GM18498 (cell line): ENCODE measurements around the gene CCDC92.

ENCODE experiments used
- ATAC-seq: cut with Tn5 transposase; IDR thresholded peaks from one replicate; pipeline ENCODE4 v1.9.1; 2021; ENCODE audit warnings: mild to moderate bottlenecking, moderate library complexity; ENCODE audit not compliant: unreplicated experiment

CCDC92 gene

DNA sequence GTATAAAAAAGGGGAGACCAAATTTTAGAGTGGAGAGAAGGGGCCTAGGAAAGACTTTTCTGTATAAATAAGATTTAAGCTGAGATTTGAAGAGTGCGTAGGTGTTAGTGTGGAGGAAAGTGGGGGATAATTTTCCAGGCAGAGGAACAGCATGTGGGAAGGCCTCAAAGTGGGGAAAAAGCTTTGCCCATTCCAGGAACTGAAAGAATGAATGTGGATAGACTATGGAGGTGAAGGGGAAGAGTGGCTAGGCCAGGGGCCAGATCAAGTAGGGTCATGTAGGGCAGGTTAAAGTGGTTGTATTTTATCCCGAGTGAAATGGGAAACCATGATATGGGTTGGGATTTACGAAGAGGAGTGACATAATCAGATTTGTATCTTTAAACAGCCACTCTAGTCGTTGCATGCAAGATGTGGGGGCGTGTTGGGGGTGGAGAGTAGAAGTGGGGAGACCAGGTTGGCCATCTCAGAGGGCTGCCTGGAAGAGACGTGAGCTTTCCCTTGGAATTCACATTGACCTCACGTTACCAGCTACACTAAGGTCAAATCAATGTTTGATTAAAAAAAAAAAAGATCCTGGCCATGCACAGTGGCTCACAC, 3.7 kb upstream of the CCDC92 start:
- no peak for ATAC-seq

DNA sequence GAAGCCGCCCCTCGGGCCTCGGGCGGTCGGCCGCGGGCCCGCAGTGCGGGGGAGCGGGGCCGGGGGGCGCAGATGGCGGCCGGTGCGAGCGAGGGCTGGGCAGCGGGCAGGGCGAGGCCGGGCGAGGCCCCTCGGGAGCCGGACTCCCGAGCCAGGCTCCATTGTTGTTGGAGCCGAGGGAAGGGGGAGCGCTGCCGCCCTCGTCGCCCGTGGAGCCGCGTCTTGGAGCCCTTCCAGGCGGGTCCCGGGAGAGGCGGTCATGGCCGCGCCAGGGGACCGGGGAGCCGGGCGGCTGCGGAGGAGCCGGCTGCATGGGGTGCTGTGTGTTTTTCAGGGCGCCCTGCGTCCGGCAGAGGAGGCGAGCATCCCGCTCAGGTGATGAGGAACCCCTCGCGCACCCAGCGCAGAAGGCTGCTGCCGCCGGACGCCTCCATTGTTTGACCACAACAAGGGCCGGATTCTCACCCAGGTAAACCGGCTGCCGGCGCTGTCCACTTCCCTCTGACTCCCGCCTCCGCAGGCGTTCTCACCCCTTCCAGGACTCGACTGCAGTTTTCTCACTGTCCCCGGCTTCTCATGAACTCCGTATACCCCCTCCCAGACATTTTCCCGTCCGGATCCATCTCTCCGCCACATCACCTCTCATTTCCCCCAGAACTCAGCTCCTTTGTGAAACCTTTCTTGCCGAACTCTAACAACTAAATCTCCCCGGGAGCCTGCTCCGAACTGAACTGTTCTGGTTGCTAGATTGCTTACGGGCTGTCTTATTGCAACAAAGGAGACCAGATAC, 1.1 kb upstream of the CCDC92 start:
- ATAC-seq, result peak; percentile 16

DNA sequence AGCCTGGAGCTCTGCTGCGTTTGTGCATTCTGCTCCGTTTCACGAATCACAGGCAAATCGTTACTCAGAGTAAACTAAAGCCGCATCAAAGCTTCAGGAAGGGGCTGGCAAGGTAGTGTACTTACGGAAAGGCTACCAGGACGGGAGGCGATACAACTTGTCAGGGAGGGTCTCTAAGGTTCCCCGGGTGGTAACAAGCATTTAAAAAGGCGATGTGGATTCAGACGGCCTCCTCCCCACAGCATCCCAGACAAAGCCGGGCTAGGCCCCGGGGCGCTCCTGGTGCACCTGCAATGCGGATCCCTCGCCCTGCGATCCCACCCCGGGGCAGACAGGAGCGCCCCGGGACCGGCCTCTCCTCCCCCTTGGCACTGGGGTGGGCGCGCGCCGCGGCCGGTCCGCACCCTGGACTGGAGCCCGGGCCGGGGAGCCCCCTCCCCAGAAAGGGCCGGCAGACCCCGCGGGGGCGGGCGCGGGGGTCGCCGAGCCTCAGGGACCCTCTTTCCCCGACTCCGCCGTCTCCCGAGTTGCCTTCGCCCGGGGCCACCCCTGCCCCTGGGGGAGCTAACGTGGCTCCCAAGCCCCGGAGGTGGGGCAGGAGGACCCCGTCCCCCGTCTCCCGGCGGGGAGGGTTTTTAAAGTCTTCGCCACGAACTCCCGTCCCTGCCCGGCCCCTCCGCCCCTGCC, 718 bp downstream of the CCDC92 start:
- ATAC-seq, result peak; percentile 1

DNA sequence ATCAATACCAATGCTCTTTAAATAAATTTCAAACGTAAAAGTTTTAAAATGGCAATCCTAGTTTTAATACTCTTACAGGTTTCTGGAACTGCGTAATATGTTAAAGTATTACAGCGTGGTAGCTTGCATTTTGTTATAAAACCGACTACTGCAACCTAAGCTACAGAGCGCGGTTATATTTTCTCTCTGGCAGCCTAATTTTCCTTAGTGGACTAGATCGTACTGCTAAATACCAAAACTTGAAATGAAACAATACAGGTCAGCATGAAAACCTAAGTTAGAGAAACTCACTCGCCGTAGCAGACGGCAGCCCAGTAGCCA, 1.2 kb downstream of the CCDC92 start:
- no peak for ATAC-seq

DNA sequence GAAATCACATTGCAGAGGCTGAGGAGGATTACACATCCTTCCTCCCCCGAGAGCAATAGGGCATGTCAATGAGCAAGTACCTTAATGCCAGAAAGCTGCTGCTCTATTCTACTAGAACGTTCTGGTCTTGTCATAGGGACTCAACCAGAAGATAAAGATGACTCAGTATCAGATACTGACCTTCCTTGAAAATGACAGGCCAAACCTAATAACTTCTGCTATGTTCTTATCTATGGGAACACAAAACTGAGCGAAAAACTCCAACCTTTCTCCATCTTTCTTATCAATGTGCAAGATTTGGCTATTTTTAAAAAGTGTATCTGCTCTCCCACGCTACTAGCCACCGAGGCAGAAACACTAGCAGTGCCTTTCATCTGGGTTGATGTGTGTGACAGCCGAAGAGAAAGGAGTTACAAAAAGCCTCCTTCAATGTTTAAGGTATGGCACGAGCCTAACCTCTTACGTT, 5.5 kb downstream of the CCDC92 start:
- no peak for ATAC-seq

DNA sequence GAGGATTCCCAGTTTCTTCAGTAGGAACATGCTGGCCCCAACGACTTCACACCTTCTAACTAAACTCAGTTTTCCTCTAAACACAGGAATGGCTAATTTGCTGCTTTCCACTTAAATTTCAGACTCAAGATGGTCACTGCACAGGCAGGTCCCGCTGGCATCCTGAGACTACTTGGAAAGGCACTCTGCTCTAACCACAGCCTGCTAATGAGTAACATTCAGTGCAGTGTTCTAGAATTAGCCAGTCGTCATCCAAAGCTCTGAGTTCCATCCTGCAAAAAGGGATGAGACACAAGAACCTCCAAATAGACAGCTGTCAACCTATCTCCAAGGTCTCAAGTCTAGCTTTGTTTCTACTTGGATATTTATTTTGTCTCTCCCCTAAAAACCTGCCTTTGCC, 6.0 kb downstream of the CCDC92 start:
- ATAC-seq, result no peak

DNA sequence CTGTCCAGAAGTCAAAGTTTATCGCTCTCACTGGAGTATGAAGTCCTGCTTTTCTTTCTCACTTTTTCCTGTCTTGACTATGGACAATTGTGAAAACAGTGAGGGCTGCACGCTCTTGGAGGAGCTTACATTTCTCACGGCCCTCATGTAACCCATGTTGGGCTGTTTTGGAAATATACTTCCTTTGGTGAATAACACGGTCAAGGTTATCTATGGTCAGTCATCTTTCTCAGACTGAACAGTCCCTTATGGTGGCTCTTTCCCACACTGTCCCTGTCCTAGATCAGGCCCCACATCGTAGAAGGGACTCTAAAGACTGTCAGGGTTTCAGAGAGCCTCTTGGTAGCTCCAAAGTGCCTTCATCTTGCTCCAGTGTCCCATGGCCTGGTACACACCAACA, 7.2 kb downstream of the CCDC92 start:
- no peak for ATAC-seq

DNA sequence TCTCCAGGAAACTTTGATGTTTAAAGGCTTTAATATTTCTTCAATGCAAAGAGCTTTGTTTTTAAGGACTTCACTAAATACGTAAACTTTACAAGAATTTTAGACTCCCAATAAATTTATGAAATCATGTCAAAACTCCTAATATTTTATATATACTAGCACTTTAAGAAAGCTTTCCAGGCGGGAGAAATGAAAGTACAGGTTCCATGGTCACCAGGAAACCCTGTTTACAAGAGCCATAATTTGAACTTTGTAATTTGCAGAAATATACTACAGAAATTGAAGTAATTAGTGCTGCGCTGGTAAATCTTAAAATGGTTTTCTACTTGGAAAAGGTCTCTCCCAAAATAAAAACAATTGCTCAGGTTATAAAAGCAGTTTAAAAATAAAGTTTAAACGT, 8.8 kb downstream of the CCDC92 start:
- ATAC-seq, result no peak

DNA sequence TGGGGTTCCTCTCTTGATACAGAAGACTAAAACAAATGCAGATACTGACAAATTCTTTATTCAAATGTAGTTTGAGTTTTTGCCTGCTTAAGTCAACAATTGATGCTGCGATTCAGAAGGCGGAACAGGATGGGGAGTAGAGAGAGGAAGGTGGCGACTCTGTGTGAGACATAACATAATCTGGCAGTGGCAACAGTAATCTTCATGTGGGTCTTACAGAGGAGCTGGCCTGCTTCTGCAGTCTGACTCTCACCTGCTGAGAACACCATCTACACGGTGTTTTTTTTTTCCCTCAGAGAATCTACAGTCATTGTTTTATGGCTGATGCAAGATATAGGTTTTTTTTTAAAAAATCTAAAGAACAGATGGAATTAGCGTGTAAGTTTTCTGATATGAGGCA, 10.1 kb downstream of the CCDC92 start:
- ATAC-seq, result no peak

DNA sequence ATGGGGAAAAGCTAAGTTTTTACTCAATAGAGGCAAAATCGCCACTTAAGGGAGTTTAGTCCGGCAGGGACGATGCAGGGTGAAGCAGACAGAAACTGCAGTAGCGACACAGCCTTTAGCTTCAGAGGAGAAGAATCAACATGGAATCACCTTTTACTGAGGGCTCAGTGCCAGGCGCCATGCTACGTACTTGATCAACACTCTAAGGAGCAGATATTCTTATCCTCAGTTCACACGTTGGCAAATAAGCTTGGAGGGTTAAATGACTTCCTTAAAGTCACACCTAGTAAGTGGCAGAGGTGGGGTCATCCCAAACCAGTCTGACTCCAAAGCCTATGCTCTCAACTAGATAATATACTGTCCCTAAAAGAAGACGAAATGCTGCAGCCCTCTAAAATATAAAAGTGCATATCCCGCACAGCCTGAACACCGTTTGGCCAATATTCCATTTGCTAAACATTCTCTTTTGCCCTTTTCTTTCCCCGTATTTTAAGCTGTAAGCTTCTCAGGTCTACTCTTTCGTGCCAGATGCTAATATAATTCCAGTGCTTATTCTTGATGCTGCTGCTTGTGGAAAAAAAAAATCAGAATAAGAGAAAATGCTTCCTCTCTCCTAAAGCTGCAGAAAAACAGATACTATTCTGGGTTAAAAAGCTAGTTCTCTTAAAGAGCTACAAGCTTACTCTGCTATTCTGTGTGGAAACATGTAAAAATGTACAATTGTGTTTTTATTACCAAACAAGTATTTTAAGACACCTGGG, 10.9 kb downstream of the CCDC92 start:
- ATAC-seq, result no peak

DNA sequence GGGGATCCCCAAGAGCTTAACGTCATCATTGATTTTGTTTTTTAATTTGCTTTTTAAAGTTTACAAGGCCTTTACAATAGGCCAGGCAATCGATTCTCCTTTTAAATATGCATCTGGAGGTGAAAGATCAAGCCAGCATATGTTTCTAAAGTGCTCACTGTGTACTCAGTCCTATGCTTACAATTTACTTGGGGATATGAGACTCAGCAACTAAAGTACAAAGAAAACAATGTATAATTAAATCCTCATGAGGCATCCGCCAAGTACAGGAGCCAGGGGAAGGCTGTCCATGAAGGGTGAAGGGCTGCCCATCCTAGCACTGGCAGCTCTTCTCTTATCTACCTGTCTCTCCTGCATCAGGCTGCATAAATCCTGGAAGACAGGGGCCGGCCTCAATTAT, 11.8 kb downstream of the CCDC92 start:
- ATAC-seq, result no peak

DNA sequence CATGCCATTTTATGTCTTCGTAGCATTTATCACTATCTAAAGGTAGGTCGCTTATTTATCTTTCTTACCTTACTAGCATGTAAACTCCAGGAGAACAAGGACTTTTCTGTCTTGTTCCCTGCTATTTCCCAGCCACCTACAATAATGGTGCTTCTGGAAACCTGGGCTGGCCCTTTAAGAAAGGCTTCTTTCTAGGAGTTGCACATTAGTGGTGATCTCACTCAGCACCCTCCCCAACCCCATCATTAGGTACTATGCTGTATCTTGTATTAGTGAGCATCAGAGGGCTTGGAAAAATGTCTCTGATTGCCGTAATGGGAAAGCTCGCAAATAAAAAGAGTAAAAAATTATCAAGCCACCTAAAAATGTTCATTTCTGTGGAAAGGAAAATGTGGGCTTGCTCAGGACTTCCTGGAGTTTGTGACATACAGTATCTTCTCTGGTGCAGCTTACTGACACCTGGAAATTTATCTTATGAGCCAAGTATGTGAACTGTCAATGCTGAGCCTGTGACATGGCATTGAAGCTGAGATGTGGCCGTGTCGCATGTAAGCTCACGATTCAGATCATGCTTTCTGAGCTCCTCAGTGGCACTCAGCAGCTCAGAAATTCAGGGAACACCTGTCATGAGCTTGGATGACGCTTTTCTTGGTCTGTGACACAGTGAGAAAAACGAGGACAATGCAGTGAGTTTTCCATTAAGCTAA, 12.4 kb downstream of the CCDC92 start:
- ATAC-seq, result no peak

DNA sequence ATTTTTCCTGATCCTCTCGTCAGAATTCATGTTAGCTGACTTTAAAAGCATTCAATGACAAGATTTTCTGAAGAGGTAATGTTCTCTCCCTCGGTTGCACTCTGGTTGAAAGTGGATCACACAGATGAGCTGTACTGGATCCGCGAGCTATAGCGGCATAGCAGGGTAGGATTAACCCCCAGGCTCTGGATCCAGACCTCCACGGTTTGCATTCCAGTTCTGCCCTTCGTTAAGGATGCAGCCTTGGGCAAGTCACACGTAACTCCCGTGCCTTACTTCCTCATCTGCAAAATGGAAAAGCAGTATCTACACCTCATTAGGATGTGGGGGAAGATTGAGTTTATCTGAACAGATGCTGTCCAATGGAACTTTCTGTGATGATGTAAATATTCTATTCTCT, 13.8 kb downstream of the CCDC92 start:
- ATAC-seq, result no peak

DNA sequence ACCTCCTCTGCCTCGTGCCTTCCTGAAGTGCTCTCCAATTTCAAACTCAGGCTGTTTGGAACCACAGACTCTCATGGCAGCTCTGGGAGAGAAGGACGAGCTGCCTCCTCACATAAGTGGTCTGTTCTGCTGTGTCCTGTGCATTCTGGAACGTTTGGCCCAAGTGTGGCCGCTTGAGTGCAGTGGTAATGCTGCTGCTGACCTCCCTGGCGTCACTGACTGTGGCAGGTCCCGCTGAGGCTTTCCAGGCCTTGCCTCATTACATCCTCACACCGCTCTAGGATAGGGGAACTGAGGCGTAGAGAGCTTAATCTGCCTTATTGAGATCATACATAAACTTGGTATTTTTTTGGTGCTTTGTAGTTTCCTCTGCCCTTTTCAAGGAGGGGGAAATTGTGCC, 14.2 kb downstream of the CCDC92 start:
- ATAC-seq, result no peak

DNA sequence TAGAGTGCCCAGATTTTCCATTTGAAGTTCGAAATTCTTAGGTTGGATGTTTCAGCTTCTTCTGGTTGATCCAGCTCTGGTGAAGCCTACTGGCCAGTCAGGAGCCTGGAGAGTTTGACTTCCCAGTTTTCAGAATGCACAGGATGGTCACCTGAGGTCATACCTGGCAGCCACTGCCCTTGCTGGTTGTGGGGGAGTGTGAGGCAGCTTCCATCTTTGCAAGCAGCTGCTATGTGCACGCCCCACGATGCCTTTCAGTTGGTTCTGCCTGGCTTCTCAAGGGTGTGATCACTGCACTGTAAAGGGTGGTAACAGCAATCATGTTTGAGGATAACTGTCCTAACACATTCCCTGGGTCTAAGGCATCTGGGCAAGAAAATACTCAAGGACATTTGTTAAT, 15.4 kb downstream of the CCDC92 start:
- ATAC-seq, result no peak

DNA sequence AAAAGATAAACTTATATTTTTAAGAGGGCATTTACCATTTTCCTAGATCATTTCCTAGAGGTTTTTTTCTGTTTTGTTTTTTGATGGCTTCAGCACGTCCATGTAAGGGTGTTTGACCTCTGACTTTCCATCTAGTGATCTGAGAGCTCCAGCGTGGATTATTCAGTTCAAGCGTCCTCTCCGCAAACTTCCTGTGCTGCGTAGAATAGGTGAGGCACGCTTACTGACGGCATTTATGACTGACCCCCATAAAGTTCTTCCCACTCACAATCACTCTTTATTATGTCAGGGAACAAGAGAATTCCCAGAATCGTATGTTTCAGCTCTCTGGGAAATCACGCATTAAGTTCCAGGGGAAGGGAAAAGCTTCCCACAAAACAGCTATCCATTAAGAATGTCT, 16.4 kb downstream of the CCDC92 start:
- no peak for ATAC-seq

DNA sequence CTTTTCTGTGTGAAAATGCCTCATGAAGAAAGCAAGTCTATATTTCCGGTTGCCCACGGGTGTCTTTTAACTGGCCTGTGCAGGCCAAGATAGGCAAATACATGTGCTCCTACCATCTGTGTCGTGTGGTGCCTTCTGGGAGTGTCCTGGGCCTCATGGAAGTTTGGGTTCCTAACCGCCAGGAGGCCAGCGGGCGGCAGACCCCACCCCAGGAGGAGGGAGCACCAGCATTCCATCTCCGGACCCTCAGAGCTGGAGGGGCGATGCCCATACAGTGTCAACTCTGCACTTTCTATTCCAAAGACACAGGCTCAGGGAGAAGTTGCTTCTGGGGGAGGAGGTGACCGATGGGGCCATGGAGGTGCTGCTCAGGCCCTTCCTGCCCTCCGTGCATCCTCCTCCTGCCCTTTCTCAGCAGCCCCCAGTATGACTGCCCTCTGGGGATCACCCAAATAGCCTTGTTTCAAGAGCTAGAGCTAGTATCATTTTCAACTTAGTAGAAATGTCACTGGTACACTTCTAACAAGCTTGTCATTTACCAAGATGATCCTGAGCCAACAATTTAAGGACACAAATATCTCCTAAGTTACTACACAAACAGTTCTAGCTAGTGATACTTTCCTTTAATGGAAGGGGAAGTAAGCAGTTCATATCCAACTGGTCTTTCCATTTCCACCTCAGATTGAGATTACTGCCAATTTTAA, 17.8 kb downstream of the CCDC92 start:
- no peak for ATAC-seq

DNA sequence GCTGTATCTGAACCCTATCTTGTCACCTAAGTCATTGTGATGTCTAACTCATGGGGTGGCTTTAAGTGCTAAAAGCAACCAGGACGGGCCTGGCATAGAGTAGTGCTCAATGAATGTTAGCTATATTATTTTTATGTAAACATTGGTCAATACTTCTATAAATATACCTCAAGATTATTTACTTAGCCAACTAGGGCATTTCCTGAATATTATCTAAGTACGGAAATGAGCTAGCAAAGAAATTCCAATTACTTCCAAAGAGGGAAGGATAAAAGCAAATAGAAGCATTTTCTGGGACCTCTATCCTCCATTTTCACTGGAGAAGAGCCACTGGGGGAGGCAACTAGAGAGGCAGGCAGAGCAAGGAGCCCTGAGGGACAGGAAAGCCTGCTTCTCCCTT, 20.6 kb downstream of the CCDC92 start:
- ATAC-seq, result no peak

DNA sequence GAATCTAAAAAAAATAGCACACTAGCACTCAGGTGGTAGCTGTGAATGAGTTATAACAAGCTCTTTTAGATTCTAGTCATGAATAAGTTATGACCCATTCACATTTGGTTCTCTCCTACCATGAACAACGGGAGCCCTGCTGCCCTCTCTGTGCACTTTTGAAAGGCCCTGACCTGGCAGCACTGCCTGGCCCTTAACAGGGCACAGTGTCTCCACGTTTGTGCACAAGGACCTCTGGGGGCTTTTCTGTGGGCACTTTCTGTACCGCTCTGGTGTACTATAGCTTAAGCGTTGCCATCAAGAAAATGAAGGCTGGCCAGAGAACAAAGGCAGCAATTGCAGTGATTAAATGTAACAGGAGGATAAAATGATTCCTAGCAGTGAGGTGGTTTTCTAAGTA, 21.2 kb downstream of the CCDC92 start:
- no peak for ATAC-seq
